Stimulated activated CD8-positive, alpha-beta memory T cell treated with anti-CD3 and anti-CD28 coated beads, Interleukin-7, amount 100 ng/mL, for 24 hours (primary cell): ENCODE data around the gene DRC1.

ENCODE experiments used
- DNase-seq: peaks from one replicate; pipeline ENCODE4 v3.0.0-alpha.2; 2020; ENCODE audit warnings: low read depth

DRC1 gene

GRCh38 chr2:26477911-26478253 is 76.2 kb downstream of the DRC1 start, which contains the start of gene OTOF:
TSS of gene OTOF (minus strand) at chr2:26478124.
- no peak for DNase-seq

DNA sequence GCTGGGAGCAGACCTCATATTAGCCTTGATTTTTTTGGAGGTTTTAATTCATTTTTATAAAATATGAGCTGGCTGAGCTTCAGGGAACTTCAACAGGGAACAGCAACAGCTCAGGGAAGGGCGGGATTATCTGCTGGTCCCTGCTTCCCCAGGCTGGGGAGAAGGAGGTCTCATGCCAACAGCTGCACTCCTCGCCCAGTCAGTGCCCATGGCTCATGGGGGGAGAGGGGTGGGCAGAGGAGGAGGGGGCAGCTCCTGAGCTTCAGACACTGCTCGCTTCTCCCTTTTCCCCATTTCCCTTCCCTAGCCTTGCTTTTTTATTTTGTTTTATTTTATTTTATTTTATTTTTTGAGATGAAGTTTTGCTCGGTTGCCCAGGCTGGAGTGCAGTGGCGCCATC is 76.6 kb downstream of the DRC1 start:
- no peak for DNase-seq

GRCh38 chr2:26479131-26479788 is 77.5 kb downstream of the DRC1 start:
- no peak for DNase-seq

- no peak for DNase-seq
Observed at GRCh38 chr2:26479789-26480565, 78.3 kb downstream of the DRC1 start.

- DNase-seq = no peak
Observed at GRCh38 chr2:26480566-26481423, 79.1 kb downstream of the DRC1 start.

- no peak for DNase-seq
Observed at GRCh38 chr2:26481706-26482105, 80.0 kb downstream of the DRC1 start.

DNA sequence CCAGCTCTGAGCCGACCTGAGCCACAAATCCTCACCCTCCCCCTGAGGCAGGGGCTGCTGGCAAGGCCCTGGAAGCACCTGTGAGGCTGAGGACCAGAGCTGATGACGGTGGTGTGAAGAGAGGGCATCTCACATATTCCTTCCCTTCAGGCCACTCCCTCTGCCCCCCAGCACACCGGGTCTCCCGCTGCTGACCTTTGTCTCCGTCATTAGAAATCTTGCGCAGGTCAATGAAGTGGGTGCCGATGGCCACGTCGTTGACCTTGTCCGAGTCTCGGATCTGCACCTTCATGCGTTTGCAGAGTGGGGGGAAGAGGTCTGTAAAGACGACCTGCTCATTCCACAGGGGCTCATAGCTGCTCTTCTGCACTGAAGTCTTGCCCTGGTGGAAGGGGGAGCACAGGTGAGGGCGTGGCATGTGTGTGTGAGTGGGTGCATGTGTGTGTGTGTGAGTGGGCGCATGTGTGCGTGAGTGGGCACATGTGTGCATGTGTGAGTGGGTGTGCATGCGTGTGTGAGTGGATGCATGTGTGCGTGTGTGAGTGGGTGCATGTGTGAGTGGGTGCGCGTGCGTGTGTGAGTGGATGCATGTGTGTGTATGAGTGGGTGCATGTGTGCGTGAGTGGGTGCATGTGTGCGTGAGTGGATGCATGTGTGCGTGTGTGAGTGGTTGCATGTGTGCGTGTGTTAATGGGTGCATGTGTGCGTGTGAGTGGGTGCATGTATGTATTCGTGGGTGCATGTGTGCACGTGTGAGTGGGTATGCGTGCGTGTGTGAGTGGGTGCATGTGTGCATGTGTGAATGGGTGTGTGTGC is 80.7 kb downstream of the DRC1 start:
- DNase-seq = no peak

DNA sequence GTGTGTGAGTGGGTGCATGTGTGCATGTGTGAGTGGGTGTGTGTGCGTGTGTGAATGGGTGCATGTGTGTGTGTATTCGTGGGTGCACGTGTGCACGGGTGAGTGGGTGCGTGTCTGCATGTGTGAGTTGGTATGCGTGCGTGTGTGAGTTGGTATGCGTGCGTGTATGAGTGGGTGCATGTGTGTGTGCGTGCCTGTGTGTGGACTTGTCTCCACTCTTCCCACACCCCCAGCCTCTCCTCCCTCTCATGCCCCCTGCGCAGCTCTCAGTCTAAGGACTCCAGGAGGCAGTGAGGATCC is 81.3 kb downstream of the DRC1 start:
- no peak for DNase-seq

DNA sequence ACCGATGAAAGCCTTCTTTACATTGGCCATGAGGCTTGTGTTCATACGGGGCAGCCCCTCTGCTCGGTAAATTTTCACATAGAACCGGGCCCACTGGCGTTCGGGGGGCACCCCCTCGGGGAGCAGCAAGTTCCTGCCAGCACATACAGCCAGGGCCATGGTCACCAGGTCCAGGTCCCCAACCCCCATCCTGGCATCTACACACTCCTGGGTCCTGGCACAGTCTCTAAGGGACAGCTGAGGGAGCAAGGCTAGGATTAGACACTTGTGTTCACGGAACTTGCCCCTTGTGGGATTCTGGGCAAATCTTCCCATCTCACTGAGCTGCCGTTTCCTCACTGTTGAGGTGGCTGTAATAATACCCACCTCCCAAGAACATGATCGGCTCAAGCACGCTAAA is 81.8 kb downstream of the DRC1 start:
- no peak for DNase-seq

DNA sequence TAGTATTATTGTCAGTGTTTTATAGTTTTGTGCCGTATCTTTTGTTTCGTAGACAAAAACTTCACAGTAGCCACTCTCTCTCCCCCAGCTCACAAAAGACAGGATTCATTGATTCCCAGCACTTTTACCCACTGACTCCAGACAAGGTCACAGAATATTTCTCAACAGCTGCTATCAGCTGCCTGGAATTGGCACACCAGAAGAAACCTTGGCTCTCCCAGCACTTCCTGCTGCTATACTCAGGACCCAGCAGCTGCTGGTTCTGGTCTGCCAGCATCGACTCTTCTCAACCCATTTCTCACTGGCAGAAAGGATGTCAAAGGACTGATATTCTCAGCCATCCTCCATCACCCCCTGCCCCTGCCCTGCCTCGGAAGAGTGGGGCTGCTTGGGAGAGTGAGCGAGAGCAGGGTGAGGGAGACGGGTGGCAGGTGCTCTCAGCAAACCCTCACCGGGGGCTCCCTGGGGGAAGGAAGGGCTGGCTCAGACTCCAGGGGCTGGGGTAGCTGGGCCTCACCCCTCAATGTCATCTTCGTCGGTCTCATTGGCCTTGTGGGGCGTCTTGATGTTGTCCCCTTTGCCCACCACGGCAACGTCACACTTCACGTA is 82.3 kb downstream of the DRC1 start:
- no peak for DNase-seq

GRCh38 chr2:26484579-26484978 is 82.9 kb downstream of the DRC1 start:
- no peak for DNase-seq

- no peak for DNase-seq
Observed at GRCh38 chr2:26485099-26485498, 83.4 kb downstream of the DRC1 start.

DNA sequence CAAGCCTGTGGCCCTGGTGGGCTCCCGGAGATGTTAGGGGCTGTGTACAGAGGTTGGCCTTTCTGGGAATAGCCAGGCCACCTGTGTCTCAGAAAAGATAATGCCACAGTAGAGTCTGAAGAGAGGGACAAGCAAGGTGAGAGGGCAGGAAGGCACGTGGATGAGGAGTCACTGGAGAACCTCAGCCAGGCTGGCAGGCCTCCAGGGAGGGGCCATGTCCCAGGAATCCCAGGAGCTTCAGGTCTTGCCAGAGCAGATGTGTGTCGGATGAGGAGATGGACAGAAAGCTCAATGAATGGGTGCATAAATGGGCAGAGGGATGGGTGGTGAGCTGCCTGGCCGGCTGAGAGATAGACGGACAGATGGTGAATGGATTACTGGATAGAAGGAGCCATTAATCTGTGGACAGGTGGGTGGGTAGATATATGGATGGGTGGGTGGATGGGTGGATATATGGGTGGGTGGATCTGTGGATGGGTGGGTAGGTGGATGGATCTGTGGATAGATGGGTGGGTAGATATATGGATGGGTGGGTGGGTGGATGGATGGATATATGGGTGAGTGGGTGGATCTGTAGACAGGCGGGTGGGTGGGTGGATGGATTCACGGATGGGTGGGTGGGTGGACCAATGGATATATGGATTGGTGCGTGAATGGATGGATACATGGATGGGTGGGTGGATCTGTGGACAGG is 84.2 kb downstream of the DRC1 start:
- DNase-seq = no peak

- no peak for DNase-seq
Observed at GRCh38 chr2:26486789-26487188, 85.1 kb downstream of the DRC1 start.

DNA sequence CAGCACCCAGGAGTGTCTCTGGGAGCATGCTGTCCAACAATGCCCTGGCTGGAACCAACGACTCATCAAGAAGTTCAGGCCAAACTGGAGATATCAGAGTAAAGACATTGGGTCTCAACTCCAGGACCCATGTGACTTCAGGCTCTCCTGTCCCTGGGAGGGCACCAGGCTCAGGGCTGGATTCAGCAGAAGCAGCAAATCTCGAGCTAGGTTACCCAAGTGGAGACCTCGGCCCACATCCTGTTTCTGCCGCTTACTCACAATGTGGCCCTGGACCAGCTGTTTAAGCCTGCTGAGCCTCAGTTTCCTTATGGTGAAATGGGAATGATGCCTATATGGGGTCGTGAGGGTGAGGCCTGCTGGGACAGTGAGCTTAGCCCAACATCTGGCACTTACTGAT is 85.5 kb downstream of the DRC1 start:
- DNase-seq = no peak

GRCh38 chr2:26488463-26489212 is 86.9 kb downstream of the DRC1 start:
- no peak for DNase-seq

GRCh38 chr2:26489213-26489850 is 87.6 kb downstream of the DRC1 start:
- DNase-seq = no peak

- no peak for DNase-seq
Observed at GRCh38 chr2:26491563-26492167, 89.9 kb downstream of the DRC1 start.

DNA sequence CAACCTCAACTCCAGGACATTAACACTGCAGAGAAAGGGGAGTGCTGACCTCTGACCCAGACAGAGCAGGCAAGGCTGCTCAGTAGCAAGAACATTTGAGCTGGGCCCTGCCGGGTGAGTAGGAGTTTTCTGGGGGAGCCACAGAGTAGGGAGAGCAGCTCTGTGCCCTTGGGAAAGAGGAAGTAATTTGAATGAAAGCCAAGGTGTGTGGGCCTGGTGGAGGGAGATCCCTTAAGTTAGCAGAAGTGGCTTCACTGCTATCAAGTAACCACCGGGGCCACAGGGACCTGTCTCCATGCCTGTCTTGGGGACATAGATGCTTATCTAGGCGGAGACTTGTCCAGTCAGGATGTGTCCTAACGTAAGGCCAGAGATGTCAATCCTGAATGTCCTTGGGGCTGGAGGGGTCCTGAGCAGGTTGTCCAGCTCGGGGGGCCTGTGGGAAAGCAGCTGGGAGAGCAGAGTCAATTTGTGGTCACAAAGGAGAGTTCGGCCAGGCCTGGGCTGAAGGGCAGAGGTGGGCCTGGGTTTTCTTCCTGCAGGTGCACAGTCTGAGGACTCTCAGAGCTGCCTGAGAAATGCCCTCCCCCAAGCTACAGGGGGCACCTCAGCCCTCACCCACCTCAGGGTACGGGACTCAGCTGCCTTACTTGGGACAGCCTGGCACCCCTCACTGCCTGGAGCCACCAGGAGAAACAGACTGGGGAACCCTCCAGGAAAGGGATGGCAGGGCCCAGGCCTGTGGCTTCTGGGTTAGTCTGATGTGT is 91.2 kb downstream of the DRC1 start:
- no peak for DNase-seq
